MV-4-11 (cell line): ENCODE data around the gene MGAM2.
"Not testable (repeated sequence)": the region's sequence is repeated elsewhere in the genome, so short reads cannot be mapped to it uniquely, and the experiment has no call there.

ENCODE experiments used
- DNase-seq: peaks from one replicate; lab custom pipeline; 2025; lab: John Stamatoyannopoulos, UW

Gene MGAM2

DNA sequence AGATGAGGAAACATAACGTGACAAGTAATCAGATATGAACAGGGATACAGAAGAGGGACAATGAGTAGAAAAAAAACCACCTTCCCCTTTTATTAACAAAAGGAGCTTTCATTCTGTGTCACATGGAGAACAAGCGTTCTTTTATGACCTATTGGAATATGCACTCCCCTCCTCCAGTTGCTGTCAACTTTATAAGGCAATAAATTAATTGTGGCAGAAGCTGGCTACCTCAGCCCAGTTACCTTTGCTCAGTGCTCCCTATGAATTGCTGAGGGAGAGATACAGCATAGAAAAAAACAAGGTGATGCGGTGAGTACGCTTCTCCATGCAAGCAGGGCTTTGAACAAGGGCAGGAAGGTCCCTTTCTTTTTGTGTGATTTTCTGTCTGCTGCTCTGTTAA lies at the start of gene MGAM2:
TSS of gene MGAM2 (plus strand) at position 220 of the 400 bp plus-strand sequence. CDS start 5,156 bp downstream, outside the sequence.
- peak; percentile 66 for DNase-seq

DNA sequence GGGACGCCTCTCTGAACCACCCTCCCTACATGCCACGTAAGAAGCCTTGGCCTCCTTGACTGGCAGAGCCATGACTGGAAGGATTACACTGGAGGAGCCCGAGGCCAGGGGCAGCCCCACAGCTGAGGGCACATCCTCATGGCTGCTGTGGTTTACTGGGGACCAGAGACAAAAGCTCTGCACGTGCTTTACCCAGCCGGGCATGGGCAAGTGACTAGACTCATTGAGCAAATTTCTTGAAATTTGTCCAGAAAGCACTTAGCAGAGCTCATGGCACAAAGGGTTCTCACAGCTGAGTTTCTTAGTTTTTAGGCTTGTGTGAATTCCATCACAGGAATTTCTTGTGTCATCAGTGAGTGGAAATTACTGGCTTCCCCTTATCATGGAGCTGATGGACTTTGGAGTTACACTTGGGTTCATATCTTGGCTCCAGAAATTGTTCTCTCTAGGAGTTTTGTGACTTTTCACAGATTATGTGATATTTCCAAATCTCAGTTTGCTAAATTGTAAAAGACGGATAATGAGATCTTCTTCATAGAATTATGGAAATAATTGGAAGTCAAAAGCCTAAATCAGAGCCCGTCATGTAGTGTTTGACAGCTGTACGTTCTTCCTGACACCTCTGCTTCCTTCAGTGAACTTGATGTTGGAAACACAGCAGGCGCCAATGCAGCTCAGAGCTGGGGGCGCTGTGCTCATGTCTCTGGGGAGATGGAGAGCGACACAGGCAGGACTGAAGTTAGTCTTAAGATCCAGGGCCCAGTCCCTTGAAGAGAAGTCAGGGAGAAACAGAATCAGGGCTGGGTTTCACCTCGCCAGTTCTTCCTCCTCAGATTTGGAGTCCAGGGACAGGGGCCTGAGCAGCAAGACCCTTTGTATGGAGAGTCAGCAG lies 47.7 kb upstream of the MGAM2 start:
- no peak for DNase-seq

GRCh38 chr7:142066536-142066935 lies 45.0 kb upstream of the MGAM2 start:
- DNase-seq: no peak

DNA sequence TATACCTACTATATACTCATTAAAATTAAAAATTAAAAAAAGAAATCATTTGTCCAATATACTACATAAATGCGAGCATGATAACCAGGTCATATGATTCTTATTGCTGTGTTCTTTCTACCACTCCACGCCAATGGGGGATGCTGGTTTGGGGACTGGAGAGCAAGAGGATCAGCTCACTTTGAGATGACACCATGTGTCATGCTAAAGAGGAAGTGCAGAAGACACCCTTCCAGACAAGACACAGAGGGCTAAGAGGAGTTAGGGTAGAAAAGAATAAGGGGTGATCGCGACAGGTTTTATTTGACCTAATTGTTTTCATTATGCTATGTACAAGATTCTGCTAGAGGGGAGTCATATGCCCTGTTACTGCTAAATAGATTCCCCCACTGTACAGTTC lies 33.8 kb upstream of the MGAM2 start:
- no peak for DNase-seq

DNA sequence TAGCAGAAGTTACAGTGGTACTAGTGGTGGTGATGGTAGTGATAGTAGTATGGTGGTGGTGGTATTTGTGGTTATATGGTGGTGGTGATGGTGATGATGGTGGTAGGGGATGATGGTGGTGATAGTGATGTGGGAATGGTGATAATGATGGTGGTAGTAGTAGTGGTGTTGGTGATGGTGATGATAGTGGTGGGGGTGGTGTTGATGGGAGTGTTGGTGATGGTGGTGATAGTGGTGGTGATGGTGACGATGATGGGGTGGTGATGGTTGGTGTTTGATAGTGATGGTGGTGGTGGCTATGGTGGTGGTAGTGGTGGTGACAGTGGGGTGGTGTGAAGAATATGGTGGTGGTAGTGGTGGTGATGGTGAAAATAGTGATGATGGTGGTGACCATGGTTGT lies 27.9 kb upstream of the MGAM2 start:
- DNase-seq: no peak

GRCh38 chr7:142085428-142085827 lies 26.1 kb upstream of the MGAM2 start:
- DNase-seq: no peak

DNA sequence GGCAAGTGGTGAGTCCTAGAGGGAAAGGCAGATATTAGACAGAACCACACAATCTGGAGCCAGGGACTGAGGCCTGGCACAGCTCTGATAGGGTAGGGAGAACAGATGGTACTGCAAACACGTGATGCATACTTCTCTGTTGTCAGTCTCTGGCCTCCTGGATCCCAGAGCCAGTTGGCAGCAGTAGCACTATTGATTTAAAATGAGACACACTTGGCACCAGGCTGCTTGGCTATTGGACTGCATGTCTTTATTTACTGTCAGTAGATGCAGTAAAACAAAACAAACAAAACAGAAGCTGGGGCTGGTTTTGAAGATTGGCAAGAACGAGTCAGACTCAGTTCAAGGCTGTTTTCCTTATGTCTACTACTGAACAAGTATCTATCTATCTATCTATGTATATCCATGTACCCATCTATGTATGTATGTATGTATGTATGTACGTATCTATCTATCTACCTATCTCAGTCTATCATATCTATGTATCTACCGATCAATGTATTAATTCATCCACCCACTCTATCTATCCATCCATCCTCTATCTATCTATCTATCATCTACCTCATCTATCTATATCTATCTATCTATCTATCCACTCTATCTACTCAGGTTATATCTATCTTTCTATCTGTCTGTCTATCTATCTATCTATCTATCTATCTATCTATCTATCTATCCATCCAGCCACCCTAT lies 23.4 kb upstream of the MGAM2 start:
- DNase-seq: no peak

- DNase-seq: no peak
These were observed 22.5 kb upstream of the MGAM2 start for GRCh38 chr7:142089035-142089434.

DNA sequence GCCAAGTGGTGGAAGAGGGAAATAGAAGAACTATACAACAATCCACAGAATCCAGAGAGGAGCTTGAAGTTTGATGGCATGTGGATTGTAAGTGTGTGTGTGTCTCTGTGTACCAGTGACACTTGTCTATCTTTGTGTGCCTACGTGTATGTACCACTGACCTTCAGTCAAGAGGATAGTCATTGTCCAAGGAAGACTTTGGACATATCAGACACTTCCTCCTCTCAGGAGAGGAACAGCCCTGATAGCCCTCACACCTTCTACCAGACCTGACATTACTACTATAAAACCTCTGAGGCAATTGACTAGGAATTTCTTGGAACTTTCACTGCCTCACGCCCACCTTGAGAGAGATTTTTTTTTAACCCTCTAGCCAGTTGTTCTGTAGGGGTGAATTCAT lies 19.6 kb upstream of the MGAM2 start:
- DNase-seq: no peak

DNA sequence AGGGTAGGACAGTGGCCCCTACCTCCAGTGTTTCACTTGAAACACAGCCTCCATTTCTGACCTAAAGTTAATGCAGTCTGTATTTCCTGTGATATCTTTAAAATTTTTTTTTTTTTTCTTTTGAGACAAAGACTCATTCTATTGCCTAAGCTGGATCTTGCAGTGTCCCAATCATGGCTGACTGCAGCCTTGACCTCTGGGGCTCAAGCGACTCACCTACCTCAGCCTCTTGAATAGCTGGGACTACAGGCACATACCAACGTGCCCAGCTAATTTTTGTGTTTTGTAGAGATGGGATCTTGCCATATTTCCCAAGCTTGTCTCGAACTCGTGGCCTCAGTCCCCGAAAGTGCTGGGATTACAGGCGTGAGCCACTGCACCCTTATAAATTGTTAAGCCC lies 16.7 kb upstream of the MGAM2 start:
- no peak for DNase-seq

DNA sequence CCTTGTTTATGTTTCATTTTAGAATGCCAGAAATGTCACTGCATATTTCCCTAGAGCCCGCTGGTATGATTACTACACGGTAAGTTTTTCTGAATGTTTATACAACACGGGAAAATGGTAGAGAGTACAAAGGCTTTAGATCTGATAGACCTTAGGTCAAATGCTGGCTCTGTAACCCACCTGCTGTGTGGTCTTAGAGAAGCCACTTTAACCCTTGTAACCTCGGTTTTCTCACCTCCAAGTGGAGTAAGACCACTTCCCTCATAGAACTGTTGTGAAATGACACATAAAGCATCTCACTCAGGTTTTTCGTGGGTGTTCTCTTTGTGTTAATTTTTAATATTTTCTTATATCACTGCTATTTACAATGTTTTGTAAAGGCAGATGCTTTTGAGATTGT lies 13.9 kb upstream of the MGAM2 start:
- no peak for DNase-seq

GRCh38 chr7:142098004-142098403 lies 13.5 kb upstream of the MGAM2 start:
- DNase-seq: peak; percentile 43

DNA sequence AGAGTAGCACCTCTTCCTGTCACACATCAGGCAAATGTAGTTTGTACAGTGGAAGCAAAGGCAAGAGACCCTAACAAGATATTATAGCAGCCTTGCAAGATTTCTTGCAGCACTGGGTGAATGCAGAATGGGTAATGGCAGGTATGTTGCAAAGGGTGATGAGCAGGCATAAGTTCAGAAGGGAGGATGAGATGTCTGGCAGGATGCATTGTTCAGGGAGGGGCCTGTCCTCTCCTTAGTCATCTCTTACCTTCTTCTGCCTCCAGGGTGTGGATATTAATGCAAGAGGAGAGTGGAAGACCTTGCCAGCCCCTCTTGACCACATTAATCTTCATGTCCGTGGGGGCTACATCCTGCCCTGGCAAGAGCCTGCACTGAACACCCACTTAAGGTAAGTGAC lies 12.2 kb upstream of the MGAM2 start:
- DNase-seq: not testable (repeated sequence)

DNA sequence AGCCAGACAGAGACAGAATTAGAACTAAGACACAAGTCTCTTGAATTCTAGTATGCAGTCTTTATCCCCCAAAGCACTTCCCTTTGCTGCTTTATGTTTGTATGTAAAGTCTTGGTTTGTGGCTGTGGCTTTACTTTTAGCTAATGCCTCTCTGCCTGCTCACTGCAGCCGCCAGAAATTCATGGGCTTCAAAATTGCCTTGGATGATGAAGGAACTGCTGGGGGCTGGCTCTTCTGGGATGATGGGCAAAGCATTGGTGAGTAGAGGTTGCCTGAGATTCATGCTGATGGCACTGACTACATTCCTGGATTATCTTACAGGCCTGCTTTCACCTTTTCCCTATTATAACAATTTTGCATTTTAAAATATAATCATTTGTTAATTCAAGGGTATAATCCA lies 10.9 kb upstream of the MGAM2 start:
- DNase-seq: peak; percentile 39

DNA sequence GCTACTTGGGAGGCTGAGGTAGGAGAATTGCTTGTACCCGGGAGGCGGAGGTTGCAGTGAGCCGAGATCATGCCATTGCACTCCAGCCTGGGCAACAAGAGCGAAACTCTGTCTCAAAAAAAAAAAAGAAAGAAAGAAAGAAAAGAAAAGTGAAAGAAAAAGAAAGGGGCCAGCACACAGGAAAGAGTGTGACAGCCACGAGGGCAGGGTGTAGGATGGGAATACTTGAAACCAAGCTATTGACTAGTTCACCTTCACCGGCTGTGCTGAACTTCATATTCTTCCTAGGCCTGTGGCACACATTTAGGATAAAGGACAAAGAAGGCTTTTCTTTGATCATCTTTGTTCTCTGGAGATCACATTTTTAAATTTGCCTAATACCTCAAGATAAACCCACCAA lies 9.7 kb upstream of the MGAM2 start:
- not testable (repeated sequence) for DNase-seq

GRCh38 chr7:142104550-142105527 lies 6.7 kb upstream of the MGAM2 start:
- DNase-seq: peak; percentile 95

GRCh38 chr7:142108728-142109505 lies 2.6 kb upstream of the MGAM2 start:
- no peak for DNase-seq

DNA sequence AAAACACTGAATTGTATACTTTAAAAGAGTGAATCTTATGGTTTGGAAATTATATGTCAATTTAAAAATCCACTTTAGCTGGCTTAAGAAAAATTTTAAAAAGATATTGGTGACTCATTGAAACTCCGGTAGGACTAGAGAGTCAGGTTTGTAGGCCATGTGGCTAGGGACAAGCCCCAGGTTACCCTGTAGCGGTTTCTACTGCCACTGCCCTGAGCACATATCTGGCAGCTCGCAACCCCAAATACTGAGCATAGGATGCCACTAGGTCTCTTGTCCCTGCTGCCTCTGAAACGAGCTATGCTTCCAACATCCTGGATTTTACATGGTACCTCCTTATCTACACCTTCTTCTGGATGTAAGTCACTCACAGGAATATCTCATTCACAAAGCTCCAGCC lies 1.4 kb upstream of the MGAM2 start:
- no peak for DNase-seq

DNA sequence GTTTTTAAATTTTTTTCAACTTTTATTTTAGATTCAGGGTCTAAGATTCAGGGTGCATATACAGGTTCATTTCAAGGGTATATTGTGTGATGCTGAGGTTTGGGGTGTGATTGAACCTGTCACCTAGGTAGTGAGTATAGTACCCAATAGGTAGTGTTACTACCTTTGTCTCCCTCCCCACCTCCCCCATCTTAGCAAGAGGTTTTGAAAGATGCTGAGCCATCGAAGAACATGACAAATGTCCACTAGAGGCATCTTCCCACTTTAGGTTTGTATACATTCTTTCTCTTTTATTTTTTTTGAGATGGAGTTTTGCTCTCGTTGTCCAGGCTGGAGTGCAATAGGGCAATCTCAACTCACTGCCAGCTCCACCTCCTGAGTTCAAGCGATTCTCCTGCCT lies 880 bp upstream of the MGAM2 start:
- no peak for DNase-seq

GRCh38 chr7:142112086-142112485 lies 568 bp downstream of the MGAM2 start:
- no peak for DNase-seq

DNA sequence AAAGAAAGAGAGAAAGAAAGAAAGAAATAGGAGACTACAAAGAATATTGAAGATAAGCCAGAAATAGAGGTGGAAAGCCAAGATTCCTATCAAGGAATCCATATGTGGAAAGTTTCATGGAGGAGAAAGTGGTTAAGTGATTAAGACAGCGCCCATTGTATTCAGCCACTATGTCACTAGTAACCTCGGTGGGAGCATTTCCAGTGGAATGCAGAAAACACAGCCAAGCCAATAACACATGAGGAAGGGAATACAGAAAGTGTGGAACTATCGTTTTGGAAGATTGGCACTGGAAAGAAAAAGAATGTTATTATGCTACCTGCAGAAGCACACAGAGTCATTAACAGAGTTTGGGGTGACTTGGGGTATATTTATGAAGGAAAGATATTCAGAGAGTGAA lies 2.7 kb downstream of the MGAM2 start:
- DNase-seq: no peak
